HepG2 (cell line): ENCODE results near the gene NDN. TPM values are rescaled to one million over a fixed set of nuclear protein-coding genes. Genes with fewer than 3 reads are reported as not detected.

Experiments
- CEBPG ChIP-seq: IDR thresholded peaks from 2 replicates; pipeline ENCODE4 v1.6.1; 2016
- KLF12 ChIP-seq: sonication (generic); formaldehyde crosslinking; IDR thresholded peaks from 2 replicates; pipeline ENCODE4 v1.4.0; 2020; ENCODE audit warnings: missing genetic modification reagents, borderline replicate concordance
- MIER3 ChIP-seq: IDR thresholded peaks from 2 replicates; pipeline ENCODE4 v1.6.1; 2016; ENCODE audit warnings: missing compliant biosample characterization, borderline replicate concordance
- MIXL1 ChIP-seq: IDR thresholded peaks from 2 replicates; pipeline ENCODE4 v1.6.1; 2016
- NCOA5 ChIP-seq: sonication (generic); formaldehyde crosslinking; IDR thresholded peaks from 2 replicates; pipeline ENCODE4 v1.4.0; 2020; ENCODE audit warnings: missing genetic modification reagents
- NFE2L2 ChIP-seq: fragments of 150-350 bp; IDR thresholded peaks from 2 replicates; pipeline ENCODE4 v1.6.1; 2014; ENCODE audit warnings: low read length
- PHB2 ChIP-seq: fragments of 450-650 bp; IDR thresholded peaks from 2 replicates; pipeline ENCODE4 v1.6.1; 2018; ENCODE audit not compliant: partially characterized antibody
- POLR2G ChIP-seq: fragments of 200-400 bp; formaldehyde crosslinking; IDR thresholded peaks from 2 replicates; pipeline ENCODE4 v1.6.1; 2018; ENCODE audit warnings: mild to moderate bottlenecking, low read depth, low read length, moderate library complexity
- SALL2 ChIP-seq: sonication (generic); formaldehyde crosslinking; IDR thresholded peaks from 2 replicates; pipeline ENCODE4 v1.8.1; 2023; ENCODE audit warnings: mild to moderate bottlenecking, missing genetic modification reagents, inconsistent platforms
- TOE1 ChIP-seq: sonication (generic); formaldehyde crosslinking; IDR thresholded peaks from 2 replicates; pipeline ENCODE4 v1.4.0; 2020; ENCODE audit warnings: mild to moderate bottlenecking, missing genetic modification reagents
- ZEB1 ChIP-seq: IDR thresholded peaks from 2 replicates; pipeline ENCODE4 v1.6.1; 2012; ENCODE audit warnings: mild to moderate bottlenecking, low read depth, inconsistent platforms; ENCODE audit not compliant: insufficient replicate concordance
- ZFP37 ChIP-seq: sonication (generic); formaldehyde crosslinking; IDR thresholded peaks from 2 replicates; pipeline ENCODE4 v1.4.0; 2020; ENCODE audit warnings: missing genetic modification reagents, borderline replicate concordance
- ZKSCAN1 ChIP-seq: fragments of 150-350 bp; IDR thresholded peaks from 2 replicates; pipeline ENCODE4 v1.6.1; 2014; ENCODE audit warnings: low read length
- ZNF260 ChIP-seq: sonication (generic); formaldehyde crosslinking; IDR thresholded peaks from 2 replicates; pipeline ENCODE4 v1.4.0; 2020; ENCODE audit warnings: missing genetic modification reagents, low read depth, mild to moderate bottlenecking, borderline replicate concordance
- ZNF569 ChIP-seq: sonication (generic); formaldehyde crosslinking; IDR thresholded peaks from 2 replicates; pipeline ENCODE4 v1.5.0; 2020; ENCODE audit warnings: mild to moderate bottlenecking, missing genetic modification reagents, moderate library complexity, borderline replicate concordance
- polyA plus RNA-seq, 8 experiments: library from polyadenylated mRNA; depleted of rRNA in 3 of 8; stranded (reverse) in 7 of 8; unstranded in 1 of 8; fragments of >200 nt; fragmentation: Illumina TruSeq in 4 of 8; extraction: Trizol in 4 of 8; gene quantifications; 2 replicates each; pipeline versions ENCODE4 v1.2.1 to v1.2.3, GENCODE V29; 2011 to 2016; ENCODE audit warnings: low read depth in 4 of 8, missing spikeins in 1 of 8, mixed read lengths in 1 of 8; ENCODE audit not compliant: insufficient read depth in 1 of 8
- total RNA-seq, 5 experiments: library from RNA; depleted of rRNA; stranded (reverse); fragments of >200 nt; fragmentation: Illumina TruSeq; extraction: Trizol; gene quantifications; 2 replicates each; pipeline ENCODE4 v1.2.3, GENCODE V29; 2016; ENCODE audit warnings: low read depth in 1 of 5
- TF ChIP-seq, protein P1 (sequence below): sonication (generic); formaldehyde crosslinking; IDR thresholded peaks from 2 replicates; pipeline ENCODE4 v1.4.0; 2020; ENCODE audit warnings: missing genetic modification reagents, borderline replicate concordance
- TF ChIP-seq, protein P2 (sequence below): IDR thresholded peaks from 2 replicates; pipeline ENCODE4 v1.6.1; 2016; ENCODE audit warnings: low read depth
- TF ChIP-seq, protein P3 (sequence below): IDR thresholded peaks from 2 replicates; pipeline ENCODE4 v1.6.1; 2016; ENCODE audit warnings: mild to moderate bottlenecking, missing biosample characterization, missing genetic modification reagents
- TF ChIP-seq, protein P4 (sequence below): sonication (generic); formaldehyde crosslinking; IDR thresholded peaks from 2 replicates; pipeline ENCODE4 v1.5.1; 2020; ENCODE audit warnings: missing genetic modification reagents, mild to moderate bottlenecking, borderline replicate concordance
- TF ChIP-seq, protein P5 (sequence below): IDR thresholded peaks from 2 replicates; pipeline ENCODE4 v1.6.1; 2016; ENCODE audit warnings: missing compliant biosample characterization, missing genetic modification reagents, borderline replicate concordance

Gene NDN
- total and polyA plus RNA-seq, 2 of the 13 experiments (the other 11 are each of a cell fraction or from before 2014, with no cell fraction given): 0.03 TPM; not detected in 1

DNA sequence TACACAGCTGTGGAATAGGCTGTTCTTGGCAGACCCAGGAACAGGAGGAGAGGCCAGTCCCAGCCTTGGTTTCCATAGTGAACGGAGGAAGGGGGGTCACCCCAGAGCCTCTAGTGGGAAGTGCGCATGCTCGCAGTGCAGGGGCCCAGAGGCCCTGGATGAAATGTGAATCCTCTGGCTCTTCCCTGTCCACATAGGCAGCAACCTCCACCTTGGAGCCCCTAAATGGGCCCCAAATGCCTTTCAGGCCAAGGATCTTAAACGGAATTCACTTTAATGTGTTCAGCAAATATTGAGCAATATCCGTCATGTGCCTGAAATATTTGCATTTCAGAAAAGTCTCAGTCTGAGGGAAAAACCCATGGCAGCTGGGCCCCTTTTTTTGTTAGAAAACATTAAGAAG is 3.3 kb upstream of the NDN start (continued):
- TF ChIP-seq ZEB1 (no peak), SALL2 (CRISPR knock-in tag) (no peak), NCOA5 (CRISPR knock-in tag) (no peak), CEBPG (peak; percentile 94), TOE1 (CRISPR knock-in tag) (no peak), MIXL1 (CRISPR knock-in tag) (peak; percentile 86; the same call in 1 of the 2 replicates), ZNF569 (no peak), KLF12 (CRISPR knock-in tag) (0 out of 2 replicates have a peak, but pooled peaks have one; percentile 52), MIER3 (CRISPR knock-in tag) (no peak; the same call in 1 of the 2 replicates), PHB2 (no peak), ZKSCAN1 (no peak), ZFP37 (CRISPR knock-in tag) (no peak), POLR2G (no peak), ZNF260 (CRISPR knock-in tag) (no peak), NFE2L2 (no peak)
- TF ChIP-seq, protein P1, sequence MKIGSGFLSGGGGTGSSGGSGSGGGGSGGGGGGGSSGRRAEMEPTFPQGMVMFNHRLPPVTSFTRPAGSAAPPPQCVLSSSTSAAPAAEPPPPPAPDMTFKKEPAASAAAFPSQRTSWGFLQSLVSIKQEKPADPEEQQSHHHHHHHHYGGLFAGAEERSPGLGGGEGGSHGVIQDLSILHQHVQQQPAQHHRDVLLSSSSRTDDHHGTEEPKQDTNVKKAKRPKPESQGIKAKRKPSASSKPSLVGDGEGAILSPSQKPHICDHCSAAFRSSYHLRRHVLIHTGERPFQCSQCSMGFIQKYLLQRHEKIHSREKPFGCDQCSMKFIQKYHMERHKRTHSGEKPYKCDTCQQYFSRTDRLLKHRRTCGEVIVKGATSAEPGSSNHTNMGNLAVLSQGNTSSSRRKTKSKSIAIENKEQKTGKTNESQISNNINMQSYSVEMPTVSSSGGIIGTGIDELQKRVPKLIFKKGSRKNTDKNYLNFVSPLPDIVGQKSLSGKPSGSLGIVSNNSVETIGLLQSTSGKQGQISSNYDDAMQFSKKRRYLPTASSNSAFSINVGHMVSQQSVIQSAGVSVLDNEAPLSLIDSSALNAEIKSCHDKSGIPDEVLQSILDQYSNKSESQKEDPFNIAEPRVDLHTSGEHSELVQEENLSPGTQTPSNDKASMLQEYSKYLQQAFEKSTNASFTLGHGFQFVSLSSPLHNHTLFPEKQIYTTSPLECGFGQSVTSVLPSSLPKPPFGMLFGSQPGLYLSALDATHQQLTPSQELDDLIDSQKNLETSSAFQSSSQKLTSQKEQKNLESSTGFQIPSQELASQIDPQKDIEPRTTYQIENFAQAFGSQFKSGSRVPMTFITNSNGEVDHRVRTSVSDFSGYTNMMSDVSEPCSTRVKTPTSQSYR: peak; percentile 44; the same call in 1 of the 2 replicates
- TF ChIP-seq, protein P2, sequence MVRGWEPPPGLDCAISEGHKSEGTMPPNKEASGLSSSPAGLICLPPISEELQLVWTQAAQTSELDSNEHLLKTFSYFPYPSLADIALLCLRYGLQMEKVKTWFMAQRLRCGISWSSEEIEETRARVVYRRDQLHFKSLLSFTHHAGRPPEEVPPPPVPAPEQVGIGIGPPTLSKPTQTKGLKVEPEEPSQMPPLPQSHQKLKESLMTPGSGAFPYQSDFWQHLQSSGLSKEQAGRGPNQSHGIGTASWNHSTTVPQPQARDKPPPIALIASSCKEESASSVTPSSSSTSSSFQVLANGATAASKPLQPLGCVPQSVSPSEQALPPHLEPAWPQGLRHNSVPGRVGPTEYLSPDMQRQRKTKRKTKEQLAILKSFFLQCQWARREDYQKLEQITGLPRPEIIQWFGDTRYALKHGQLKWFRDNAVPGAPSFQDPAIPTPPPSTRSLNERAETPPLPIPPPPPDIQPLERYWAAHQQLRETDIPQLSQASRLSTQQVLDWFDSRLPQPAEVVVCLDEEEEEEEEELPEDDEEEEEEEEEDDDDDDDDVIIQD (CRISPR knock-in tag): peak; percentile 85; the same call in 1 of the 2 replicates
- TF ChIP-seq, protein P3, sequence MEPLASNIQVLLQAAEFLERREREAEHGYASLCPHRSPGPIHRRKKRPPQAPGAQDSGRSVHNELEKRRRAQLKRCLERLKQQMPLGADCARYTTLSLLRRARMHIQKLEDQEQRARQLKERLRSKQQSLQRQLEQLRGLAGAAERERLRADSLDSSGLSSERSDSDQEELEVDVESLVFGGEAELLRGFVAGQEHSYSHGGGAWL: no peak
- TF ChIP-seq, protein P4, sequence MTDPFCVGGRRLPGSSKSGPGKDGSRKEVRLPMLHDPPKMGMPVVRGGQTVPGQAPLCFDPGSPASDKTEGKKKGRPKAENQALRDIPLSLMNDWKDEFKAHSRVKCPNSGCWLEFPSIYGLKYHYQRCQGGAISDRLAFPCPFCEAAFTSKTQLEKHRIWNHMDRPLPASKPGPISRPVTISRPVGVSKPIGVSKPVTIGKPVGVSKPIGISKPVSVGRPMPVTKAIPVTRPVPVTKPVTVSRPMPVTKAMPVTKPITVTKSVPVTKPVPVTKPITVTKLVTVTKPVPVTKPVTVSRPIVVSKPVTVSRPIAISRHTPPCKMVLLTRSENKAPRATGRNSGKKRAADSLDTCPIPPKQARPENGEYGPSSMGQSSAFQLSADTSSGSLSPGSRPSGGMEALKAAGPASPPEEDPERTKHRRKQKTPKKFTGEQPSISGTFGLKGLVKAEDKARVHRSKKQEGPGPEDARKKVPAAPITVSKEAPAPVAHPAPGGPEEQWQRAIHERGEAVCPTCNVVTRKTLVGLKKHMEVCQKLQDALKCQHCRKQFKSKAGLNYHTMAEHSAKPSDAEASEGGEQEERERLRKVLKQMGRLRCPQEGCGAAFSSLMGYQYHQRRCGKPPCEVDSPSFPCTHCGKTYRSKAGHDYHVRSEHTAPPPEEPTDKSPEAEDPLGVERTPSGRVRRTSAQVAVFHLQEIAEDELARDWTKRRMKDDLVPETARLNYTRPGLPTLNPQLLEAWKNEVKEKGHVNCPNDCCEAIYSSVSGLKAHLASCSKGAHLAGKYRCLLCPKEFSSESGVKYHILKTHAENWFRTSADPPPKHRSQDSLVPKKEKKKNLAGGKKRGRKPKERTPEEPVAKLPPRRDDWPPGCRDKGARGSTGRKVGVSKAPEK: no peak
- TF ChIP-seq, protein P5, sequence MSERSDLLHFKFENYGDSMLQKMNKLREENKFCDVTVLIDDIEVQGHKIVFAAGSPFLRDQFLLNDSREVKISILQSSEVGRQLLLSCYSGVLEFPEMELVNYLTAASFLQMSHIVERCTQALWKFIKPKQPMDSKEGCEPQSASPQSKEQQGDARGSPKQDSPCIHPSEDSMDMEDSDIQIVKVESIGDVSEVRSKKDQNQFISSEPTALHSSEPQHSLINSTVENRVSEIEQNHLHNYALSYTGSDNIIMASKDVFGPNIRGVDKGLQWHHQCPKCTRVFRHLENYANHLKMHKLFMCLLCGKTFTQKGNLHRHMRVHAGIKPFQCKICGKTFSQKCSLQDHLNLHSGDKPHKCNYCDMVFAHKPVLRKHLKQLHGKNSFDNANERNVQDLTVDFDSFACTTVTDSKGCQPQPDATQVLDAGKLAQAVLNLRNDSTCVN: no peak
